Measurements from ENCODE around the gene LSM14B.

The LSM14B gene

GRCh38 chr20:62174021-62174804 is 51.9 kb downstream of the LSM14B start:
- no peak for TF ChIP-seq CTCF (IDR thresholded peaks at IDR 0.05; ENCODE audit: low read depth, low read length)
- no peak overlapping the region for H3K4me3 ChIP-seq (ENCODE audit: low read depth, low read length)

- no peak for TF ChIP-seq CTCF (IDR thresholded peaks at IDR 0.05; ENCODE audit: low read depth, low read length)
- H3K4me3 ChIP-seq (ENCODE audit: low read depth, low read length), result no peak overlapping the region
Observed at GRCh38 chr20:62174870-62175624, 52.8 kb downstream of the LSM14B start.

- TF ChIP-seq CTCF (IDR thresholded peaks at IDR 0.05; ENCODE audit: low read depth, low read length), result no peak
Observed at GRCh38 chr20:62175711-62176110, 53.4 kb downstream of the LSM14B start.

GRCh38 chr20:62176866-62177265 is 54.6 kb downstream of the LSM14B start:
- TF ChIP-seq CTCF (IDR thresholded peaks at IDR 0.05; ENCODE audit: low read depth, low read length), result no peak
- H3K4me3 ChIP-seq (ENCODE audit: low read depth, low read length), result no peak overlapping the region

More at GRCh38 chr20:62175711-62176110, 53.4 kb downstream of the LSM14B start:
- H3K4me3 ChIP-seq (ENCODE audit: low read depth, low read length), result no peak overlapping the region

- no peak for TF ChIP-seq CTCF (IDR thresholded peaks at IDR 0.05; ENCODE audit: low read depth, low read length)
- no peak overlapping the region for H3K4me3 ChIP-seq (ENCODE audit: low read depth, low read length)
Observed at GRCh38 chr20:62177307-62177706, 55.0 kb downstream of the LSM14B start.

- TF ChIP-seq CTCF (IDR thresholded peaks at IDR 0.05; ENCODE audit: low read depth, low read length), result no peak
Observed at GRCh38 chr20:62178316-62179161, 56.3 kb downstream of the LSM14B start.

More at GRCh38 chr20:62178316-62179161, 56.3 kb downstream of the LSM14B start:
- no peak overlapping the region for H3K4me3 ChIP-seq (ENCODE audit: low read depth, low read length)
